ENCODE results near the gene SND1. TPM values are rescaled to one million over a fixed set of nuclear protein-coding genes. Genes with fewer than 3 reads are reported as not detected.
A peak's percentile ranks its signal among the peaks of the same experiment; 100 is the strongest.

The SND1 gene
- total RNA-seq, 2 donors from 2014 or later = 146 to 155 TPM

DNA sequence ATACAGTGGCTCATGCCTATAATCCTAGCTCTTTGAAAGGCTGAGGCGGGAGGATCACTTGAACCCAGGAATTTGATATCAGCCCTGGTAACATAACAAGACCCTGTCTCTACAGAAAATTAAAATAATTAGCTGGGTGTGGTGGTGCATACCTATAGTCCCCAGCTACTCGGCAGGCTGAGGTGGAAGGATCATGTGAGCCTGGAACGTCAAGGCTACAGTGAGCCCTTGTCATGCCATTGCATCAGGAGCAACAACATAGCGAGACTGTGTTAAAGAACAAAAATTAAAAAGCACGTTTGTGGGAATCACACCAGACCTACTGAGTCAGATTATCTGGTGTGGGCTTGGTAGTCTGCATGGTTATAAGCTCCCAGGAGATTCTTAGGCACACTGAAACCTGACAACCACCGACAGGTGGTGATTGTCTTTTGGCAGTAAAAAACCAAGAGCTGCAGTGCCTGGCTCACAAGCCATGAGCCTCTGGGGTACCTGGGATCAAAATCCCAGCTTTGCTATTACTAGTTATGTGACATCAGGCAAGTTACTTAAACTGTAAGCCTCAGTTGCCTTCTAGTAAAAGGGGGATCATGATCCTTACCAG lies 146.9 kb downstream of the SND1 start:
- no peaks in the 10 kb centered on the region for H3K27me3 ChIP-seq
- H3K4me1 ChIP-seq = peaks cover 37% of the 10 kb centered on the region
- peak; percentile 58 for ATAC-seq
- H3K27ac ChIP-seq = no peak overlapping the region
- no peaks in the 10 kb centered on the region for H3K36me3 ChIP-seq (replicated peaks in 1 of 2; ENCODE audit: insufficient read depth in 1 of 2, low read depth in 2 of 2)
- WGBS, 2 donors = 31 to 58% methylated on average over 5 to 6 of the region's 6 CpGs
- no peaks in the 10 kb centered on the region for H3K9me3 ChIP-seq
- peak in 1 of 4 donors; percentile 29 for DNase-seq
- TF ChIP-seq POLR2A (IDR thresholded peaks at IDR 0.05) (no peak), CTCF (IDR thresholded peaks at IDR 0.05) (no peak)
- H3K4me3 ChIP-seq = no peak overlapping the region
- intact Hi-C loops (cut with DNase I) = no loop called here

GRCh38 chr7:127799535-127800305 lies 147.7 kb downstream of the SND1 start:
- Histone ChIP-seq H3K4me3 (no peak overlapping the region), H3K9me3 (no peaks in the 10 kb centered on the region), H3K36me3 (replicated peaks in 1 of 2; ENCODE audit: insufficient read depth in 1 of 2, low read depth in 2 of 2) (no peaks in the 10 kb centered on the region), H3K27me3 (no peaks in the 10 kb centered on the region), H3K4me1 (peaks cover 37% of the 10 kb centered on the region), H3K27ac (no peak overlapping the region)
- DNase-seq = peak in 1 of 4 donors; percentile 10
- TF ChIP-seq CTCF (IDR thresholded peaks at IDR 0.05) (no peak), POLR2A (IDR thresholded peaks at IDR 0.05) (no peak)
- 39 to 43% methylated on average over 4 of the region's 4 CpGs for WGBS, 2 donors
- intact Hi-C loops (cut with DNase I) = no loop called here
- no peak for ATAC-seq

DNA sequence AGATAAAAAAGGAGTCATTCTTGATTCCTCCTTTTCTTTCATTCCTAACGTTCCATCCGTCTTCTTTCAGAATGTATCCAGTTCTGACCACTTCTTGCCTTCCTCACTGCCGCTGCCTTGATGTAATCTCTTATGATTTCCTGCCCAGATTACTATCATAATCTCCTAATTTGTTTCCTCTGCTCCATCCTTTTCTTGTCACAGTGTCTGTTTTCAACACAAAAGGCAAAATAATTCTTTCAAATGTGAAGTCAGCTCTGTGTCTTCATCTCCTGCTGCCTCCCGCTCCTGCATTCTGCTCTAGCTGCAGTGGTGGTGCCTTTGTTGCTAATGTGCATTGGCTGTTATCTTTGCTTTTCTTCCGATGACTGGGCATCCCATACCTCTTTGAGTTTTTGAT lies 150.9 kb downstream of the SND1 start:
- TF ChIP-seq POLR2A (IDR thresholded peaks at IDR 0.05) (no peak), CTCF (IDR thresholded peaks at IDR 0.05) (no peak)
- Histone ChIP-seq H3K36me3 (replicated peaks in 1 of 2; ENCODE audit: insufficient read depth in 1 of 2, low read depth in 2 of 2) (peaks cover 0 to 1% of the 10 kb centered on the region in 2 donors), H3K9me3 (no peaks in the 10 kb centered on the region), H3K27me3 (no peaks in the 10 kb centered on the region), H3K27ac (no peak overlapping the region), H3K4me1 (peaks cover 23% of the 10 kb centered on the region), H3K4me3 (no peak overlapping the region)
- no peak for DNase-seq
- intact Hi-C loops (cut with DNase I) = no loop called here
- no peak for ATAC-seq
- 74 to 91% methylated on average over 5 of the region's 5 CpGs for WGBS, 2 donors

- DNase-seq (no peak), ATAC-seq (no peak)
- 62 to 70% methylated on average over 2 of the region's 2 CpGs for WGBS, 2 donors
- H3K36me3 ChIP-seq (replicated peaks in 1 of 2; ENCODE audit: insufficient read depth in 1 of 2, low read depth in 2 of 2) = peaks cover 0 to 1% of the 10 kb centered on the region in 2 donors
- no peak overlapping the region for H3K4me3 ChIP-seq
- TF ChIP-seq POLR2A (IDR thresholded peaks at IDR 0.05) (no peak), CTCF (IDR thresholded peaks at IDR 0.05) (no peak)
- intact Hi-C loops (cut with DNase I) = no loop called here
- H3K9me3 ChIP-seq = no peaks in the 10 kb centered on the region
- peaks cover 15% of the 10 kb centered on the region for H3K4me1 ChIP-seq
- no peaks in the 10 kb centered on the region for H3K27me3 ChIP-seq
- H3K27ac ChIP-seq = no peak overlapping the region
Measured at GRCh38 chr7:127803626-127804025, 151.6 kb downstream of the SND1 start.

Data from body of pancreas (tissue), 4 donors.